DMS53 treated with DMSO at 0.1 percent for 48 hours (cell line): ENCODE measurements around the gene ATP5F1C.

Source experiments
- DNase-seq: peaks from one replicate; lab custom pipeline; 2025; ENCODE audit not compliant: unreplicated experiment; lab: John Stamatoyannopoulos, UW

The ATP5F1C gene

GRCh38 chr10:7792541-7792940, 4.6 kb downstream of the ATP5F1C start:
- DNase-seq, result no peak

- DNase-seq, result no peak
Observed at GRCh38 chr10:7794251-7795026, 6.5 kb downstream of the ATP5F1C start.

DNA sequence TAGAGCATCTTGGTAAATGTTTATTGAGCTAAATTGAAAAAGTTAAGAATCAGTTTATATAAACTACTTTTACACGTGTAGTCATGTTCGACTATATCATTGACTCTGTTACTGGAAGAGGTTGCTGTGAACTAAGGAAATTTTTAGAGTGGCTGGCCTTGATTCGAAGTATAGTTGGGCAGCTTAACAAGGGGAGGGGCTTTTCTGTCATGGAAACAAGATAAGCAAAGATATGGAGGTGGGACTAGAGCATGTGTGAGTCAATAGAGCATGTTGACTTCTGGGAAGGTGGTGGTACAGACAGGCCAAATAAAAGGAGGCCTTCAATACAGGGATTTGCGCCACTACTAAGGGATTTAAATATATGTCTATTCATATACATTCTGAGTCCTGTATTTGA, 7.6 kb downstream of the ATP5F1C start:
- no peak for DNase-seq

- no peak for DNase-seq
Observed at GRCh38 chr10:7797582-7797981, 9.6 kb downstream of the ATP5F1C start.

GRCh38 chr10:7802606-7803005, 14.6 kb downstream of the ATP5F1C start:
- no peak for DNase-seq

- no peak for DNase-seq
Observed at GRCh38 chr10:7804216-7804615, 16.2 kb downstream of the ATP5F1C start.

GRCh38 chr10:7804741-7805140, 16.8 kb downstream of the ATP5F1C start:
- no peak for DNase-seq

- no peak for DNase-seq
Observed at GRCh38 chr10:7808686-7809267, 20.8 kb downstream of the ATP5F1C start.

DNA sequence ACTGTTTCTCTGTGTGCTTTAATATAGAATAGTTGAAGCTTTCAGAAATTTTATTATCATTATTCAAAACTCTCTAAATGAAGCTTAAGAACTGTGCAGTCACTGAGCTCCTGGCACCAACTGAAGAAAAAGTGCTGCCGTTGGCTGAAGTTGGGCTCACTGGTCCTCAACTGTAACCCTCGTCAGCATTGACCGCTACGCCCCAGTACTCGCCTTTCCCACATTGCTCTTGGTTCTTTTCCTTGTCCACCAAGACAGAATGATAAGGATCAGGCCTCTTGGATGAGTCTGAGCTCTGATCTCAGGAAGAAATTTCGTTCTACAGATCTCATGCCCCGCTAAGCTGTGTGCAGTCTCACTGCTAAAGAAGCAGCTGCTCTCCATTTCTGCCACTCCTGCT, 22.5 kb downstream of the ATP5F1C start:
- no peak for DNase-seq

DNA sequence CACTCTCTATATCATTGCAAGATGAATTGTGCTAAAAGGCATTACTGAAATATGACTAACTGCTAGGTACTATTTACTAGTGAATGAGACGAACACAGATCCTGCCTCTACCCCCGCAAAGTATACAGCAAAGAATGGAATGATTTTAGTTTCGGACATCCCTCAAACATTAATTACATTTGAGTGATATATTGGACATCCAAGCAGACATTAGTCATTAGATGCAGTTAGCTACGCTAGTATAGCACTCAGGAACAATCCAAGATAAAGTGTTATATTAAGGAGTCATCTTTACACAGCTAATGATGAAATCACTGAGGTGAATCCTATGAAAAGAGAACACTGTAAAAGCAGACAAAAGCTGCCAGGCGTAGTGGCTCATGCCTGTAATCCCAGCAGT, 23.0 kb downstream of the ATP5F1C start:
- DNase-seq, result no peak

DNA sequence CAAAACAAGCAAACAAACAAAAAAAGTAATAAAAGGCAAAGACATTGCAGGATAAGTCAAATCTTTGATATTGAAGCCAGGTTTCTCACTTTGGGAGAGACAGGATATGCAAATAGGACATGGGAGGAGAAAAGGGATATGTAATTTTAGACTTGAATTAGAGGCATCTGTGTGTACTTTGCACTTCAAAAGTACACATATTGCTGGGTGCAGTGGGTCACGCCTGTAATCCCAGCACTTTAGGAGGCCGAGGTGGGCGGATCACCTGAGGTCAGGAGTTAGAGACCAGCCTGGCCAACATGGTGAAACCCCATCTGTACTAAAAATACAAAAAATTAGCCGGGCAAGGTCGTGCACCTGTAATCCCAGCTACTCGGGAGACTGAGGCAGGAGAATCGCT, 23.8 kb downstream of the ATP5F1C start:
- peak; percentile 52 for DNase-seq

GRCh38 chr10:7813481-7813880, 25.5 kb downstream of the ATP5F1C start:
- no peak for DNase-seq

- DNase-seq, result no peak
Observed at GRCh38 chr10:7817576-7817975, 29.6 kb downstream of the ATP5F1C start.

DNA sequence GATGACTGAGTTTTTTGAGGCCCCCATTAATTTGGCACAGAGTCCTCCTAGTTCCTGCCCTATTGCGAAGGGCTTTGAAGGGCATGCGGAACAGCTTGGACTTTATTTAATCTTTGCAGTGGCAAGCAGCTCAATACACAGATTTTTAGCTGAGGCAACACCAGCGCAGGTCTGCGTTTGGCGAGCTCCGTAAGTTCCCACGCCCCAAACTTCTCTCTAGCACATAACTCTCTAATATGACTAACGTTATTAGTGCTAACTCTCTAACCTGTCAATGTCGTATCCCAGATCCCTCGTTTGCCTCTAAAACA, 30.0 kb downstream of the ATP5F1C start:
- no peak for DNase-seq

DNA sequence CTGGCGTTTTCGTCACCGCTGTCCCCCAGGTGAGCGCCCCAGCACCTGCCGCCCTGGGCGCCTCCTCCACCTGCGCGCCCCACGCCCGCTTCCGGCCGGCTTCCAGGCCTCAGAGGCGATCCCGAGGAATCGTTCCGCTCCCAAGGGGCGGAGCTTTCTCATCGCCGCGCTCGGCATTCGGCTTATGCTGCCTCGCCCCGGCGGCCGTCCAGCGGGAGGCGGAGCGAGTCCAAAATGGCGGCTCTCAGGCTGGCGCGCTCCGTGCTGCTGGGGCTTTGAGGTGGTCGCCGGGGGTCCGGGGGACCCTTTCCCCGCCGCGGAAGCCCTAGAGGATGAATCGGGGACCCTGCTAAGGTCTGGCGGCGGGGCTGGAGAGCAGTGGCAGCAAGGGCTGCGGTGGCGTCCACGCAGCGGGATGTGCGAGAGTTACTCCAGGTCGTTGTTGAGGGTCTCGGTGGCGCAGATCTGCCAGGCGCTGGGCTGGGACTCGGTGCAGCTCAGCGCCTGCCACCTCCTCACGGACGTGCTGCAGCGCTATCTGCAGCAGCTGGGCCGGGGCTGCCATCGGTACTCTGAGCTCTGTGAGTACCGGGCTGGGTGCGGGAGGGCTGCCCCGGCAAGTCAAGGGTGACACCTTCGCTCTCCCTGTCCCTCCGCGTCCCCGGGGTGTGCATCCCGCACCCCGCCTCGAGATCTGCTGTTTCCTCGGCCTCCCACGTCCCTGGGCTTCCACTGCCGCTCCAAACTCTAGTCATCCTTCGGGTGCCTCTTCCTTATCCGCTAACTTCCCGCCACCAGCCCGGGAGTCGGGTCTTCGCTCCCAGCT, 30.5 kb downstream of the ATP5F1C start, which contains the start of gene TAF3:
Gene TAF3, plus strand, starts transcription at position 211 of the 826 bp plus-strand sequence. Its CDS starts 205 bp downstream, at position 416.
- peak; percentile 91 for DNase-seq

GRCh38 chr10:7819121-7819460, 31.1 kb downstream of the ATP5F1C start:
- peak; percentile 8 for DNase-seq

DNA sequence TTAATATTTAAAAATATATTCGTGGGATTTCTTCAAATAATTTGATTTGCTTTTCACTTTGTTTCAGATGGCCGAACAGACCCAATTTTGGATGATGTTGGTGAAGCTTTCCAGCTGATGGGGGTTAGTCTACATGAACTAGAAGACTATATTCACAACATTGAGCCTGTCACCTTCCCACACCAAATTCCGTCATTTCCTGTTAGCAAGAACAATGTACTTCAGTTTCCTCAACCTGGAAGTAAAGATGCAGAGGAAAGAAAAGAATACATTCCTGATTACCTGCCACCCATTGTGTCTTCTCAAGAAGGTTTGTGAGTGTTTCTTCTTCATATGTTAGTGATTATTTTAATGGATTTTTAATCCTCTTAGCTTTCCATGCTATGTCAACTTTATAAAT, 36.3 kb downstream of the ATP5F1C start:
- DNase-seq, result no peak

DNA sequence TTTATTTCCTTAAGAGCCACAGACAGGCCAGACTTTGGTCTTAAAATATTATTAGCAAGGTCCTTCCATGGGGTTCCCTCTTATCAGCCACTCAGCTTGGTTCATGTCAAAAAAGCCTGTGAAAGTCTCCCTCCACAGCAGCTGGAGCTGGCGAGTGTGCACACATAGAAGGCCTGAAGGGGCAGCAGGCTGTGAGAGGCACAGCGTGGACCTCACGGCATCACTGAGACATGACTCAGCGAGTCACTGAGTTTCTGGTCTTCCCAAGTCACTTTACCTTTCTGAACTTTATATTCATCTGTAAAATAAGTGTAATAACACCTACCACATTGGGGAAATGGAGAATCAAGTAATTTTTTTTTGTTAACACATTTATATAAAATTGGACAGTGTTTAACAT, 39.0 kb downstream of the ATP5F1C start:
- no peak for DNase-seq

GRCh38 chr10:7829289-7829834, 41.4 kb downstream of the ATP5F1C start:
- DNase-seq, result no peak

GRCh38 chr10:7832060-7832459, 44.1 kb downstream of the ATP5F1C start:
- DNase-seq, result no peak

DNA sequence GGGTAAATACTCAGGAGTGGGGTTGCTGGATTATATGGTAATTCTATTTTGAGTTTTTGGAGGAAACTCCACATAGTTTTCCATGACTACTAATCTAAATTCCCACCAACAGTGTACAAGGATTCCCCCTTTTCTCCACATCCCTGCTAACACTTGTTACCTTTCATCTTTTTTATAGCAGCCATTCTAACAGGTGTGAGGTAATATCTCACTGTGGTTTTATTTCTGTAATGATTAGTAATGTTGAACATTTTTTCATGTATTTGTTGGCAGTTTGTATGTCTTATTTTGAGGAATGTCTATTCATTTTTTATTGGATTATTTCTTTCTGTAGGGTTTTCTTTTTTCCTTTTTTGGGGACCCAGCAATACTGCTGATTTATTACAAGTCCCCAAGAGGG, 45.2 kb downstream of the ATP5F1C start:
- no peak for DNase-seq

- no peak for DNase-seq
Observed at GRCh38 chr10:7834262-7834661, 46.3 kb downstream of the ATP5F1C start.
